Gastroesophageal sphincter (tissue), 3 donors: ENCODE data around the gene CLEC10A.

Source experiments
- CTCF ChIP-seq, 4 experiments: fragments of 200-600 bp in 2 of 4; fragments of 450-650 bp in 2 of 4; sonication (generic) in 1 of 4; IDR thresholded peaks; one replicate each; pipeline ENCODE4 v1.5.1; 2017 to 2019; ENCODE audit warnings: antibody characterized with exemption in 4 of 4, mild to moderate bottlenecking in 2 of 4, moderate library complexity in 2 of 4
- EP300 ChIP-seq: sonication (generic); formaldehyde crosslinking; IDR thresholded peaks from one replicate; pipeline ENCODE4 v1.6.1; 2017; ENCODE audit warnings: antibody characterized with exemption, mild to moderate bottlenecking
- POLR2A ChIP-seq, 2 donors: fragments of 450-650 bp; IDR thresholded peaks; one replicate each; pipeline ENCODE4 v1.6.1; 2017; ENCODE audit warnings: antibody characterized with exemption in 2 of 2, mild to moderate bottlenecking in 2 of 2, moderate library complexity in 1 of 2
- POLR2AphosphoS5 ChIP-seq: sonication (generic); formaldehyde crosslinking; IDR thresholded peaks from one replicate; pipeline ENCODE4 v1.6.1; 2017; ENCODE audit warnings: antibody characterized with exemption

GRCh38 chr17:7070712-7071111 lies 9.3 kb downstream of the CLEC10A start:
- TF ChIP-seq CTCF (IDR thresholded peaks at IDR 0.05) (no peak), POLR2A (IDR thresholded peaks at IDR 0.05) (no peak), POLR2AphosphoS5 (no peak), EP300 (no peak)
